Measurements from ENCODE around the gene BICD2.
A peak's percentile ranks its signal among the peaks of the same experiment; 100 is the strongest.

BICD2 gene

GRCh38 chr9:92714787-92715487 is 49.7 kb downstream of the BICD2 start:
- DNase-seq (ENCODE audit: low spot score) = peak; percentile 24

GRCh38 chr9:92714016-92714415 is 50.6 kb downstream of the BICD2 start:
- DNase-seq (ENCODE audit: low spot score) = no peak

GRCh38 chr9:92713528-92713927 is 51.1 kb downstream of the BICD2 start:
- DNase-seq (ENCODE audit: low spot score) = peak; percentile 14

- no peak for DNase-seq (ENCODE audit: low spot score)
Observed at GRCh38 chr9:92712767-92713166, 51.9 kb downstream of the BICD2 start.

GRCh38 chr9:92711844-92712243 is 52.8 kb downstream of the BICD2 start:
- no peak for DNase-seq (ENCODE audit: low spot score)

GRCh38 chr9:92711146-92711545 is 53.5 kb downstream of the BICD2 start:
- no peak for DNase-seq (ENCODE audit: low spot score)

GRCh38 chr9:92710368-92710767 is 54.3 kb downstream of the BICD2 start:
- no peak for DNase-seq (ENCODE audit: low spot score)

GRCh38 chr9:92709954-92710353 is 54.7 kb downstream of the BICD2 start:
- no peak for DNase-seq (ENCODE audit: low spot score)

- no peak for DNase-seq (ENCODE audit: low spot score)
Observed at GRCh38 chr9:92709240-92709639, 55.4 kb downstream of the BICD2 start.

GRCh38 chr9:92707530-92707929 is 57.1 kb downstream of the BICD2 start:
- no peak for DNase-seq (ENCODE audit: low spot score)

GRCh38 chr9:92706218-92706940 is 58.3 kb downstream of the BICD2 start:
- DNase-seq (ENCODE audit: low spot score) = peak; percentile 69

- DNase-seq (ENCODE audit: low spot score) = no peak
Observed at GRCh38 chr9:92704528-92704927, 60.1 kb downstream of the BICD2 start.

- no peak for DNase-seq (ENCODE audit: low spot score)
Observed at GRCh38 chr9:92696619-92697018, 68.0 kb downstream of the BICD2 start.

GRCh38 chr9:92686954-92687353 is 77.7 kb downstream of the BICD2 start:
- no peak for DNase-seq (ENCODE audit: low spot score)

GRCh38 chr9:92685022-92685421 is 79.6 kb downstream of the BICD2 start:
- no peak for DNase-seq (ENCODE audit: low spot score)

- no peak for DNase-seq (ENCODE audit: low spot score)
Observed at GRCh38 chr9:92682269-92682668, 82.4 kb downstream of the BICD2 start.

- no peak for DNase-seq (ENCODE audit: low spot score)
Observed at GRCh38 chr9:92680166-92681119, 84.2 kb downstream of the BICD2 start.

- DNase-seq (ENCODE audit: low spot score) = no peak
Observed at GRCh38 chr9:92679413-92680165, 85.0 kb downstream of the BICD2 start.

GRCh38 chr9:92671323-92671722 is 93.3 kb downstream of the BICD2 start:
- DNase-seq (ENCODE audit: low spot score) = no peak

GRCh38 chr9:92669890-92670708 is 94.5 kb downstream of the BICD2 start, which contains the start of gene IPPK:
Gene IPPK, minus strand, starts transcription at chr9:92670131. Its CDS starts 143 bp downstream, at chr9:92669988.
- DNase-seq (ENCODE audit: low spot score) = peak; percentile 99

- DNase-seq (ENCODE audit: low spot score) = peak; percentile 63
Observed at GRCh38 chr9:92669527-92669889, 95.1 kb downstream of the BICD2 start.
